NOMO-1 treated with dmso at 0.1 percent for 144 hours (cell line): Measurements from ENCODE around the gene SHISA9.

ENCODE experiments used
- DNase-seq: peaks from one replicate; lab custom pipeline; 2025; ENCODE audit not compliant: unreplicated experiment; lab: John Stamatoyannopoulos, UW

Gene SHISA9

GRCh38 chr16:13110124-13110796 lies 208.9 kb downstream of the SHISA9 start:
- no peak for DNase-seq

GRCh38 chr16:13111747-13112146 lies 210.3 kb downstream of the SHISA9 start:
- DNase-seq = no peak

- DNase-seq = no peak
Observed at GRCh38 chr16:13113741-13114140, 212.3 kb downstream of the SHISA9 start.

- no peak for DNase-seq
Observed at GRCh38 chr16:13118091-13118490, 216.7 kb downstream of the SHISA9 start.

- DNase-seq = no peak
Observed at GRCh38 chr16:13120091-13120490, 218.7 kb downstream of the SHISA9 start.

- no peak for DNase-seq
Observed at GRCh38 chr16:13120557-13120956, 219.2 kb downstream of the SHISA9 start.

- DNase-seq = no peak
Observed at GRCh38 chr16:13123991-13124390, 222.6 kb downstream of the SHISA9 start.

- DNase-seq = no peak
Observed at GRCh38 chr16:13127144-13127543, 225.7 kb downstream of the SHISA9 start.

- no peak for DNase-seq
Observed at GRCh38 chr16:13130586-13130985, 229.2 kb downstream of the SHISA9 start.

- DNase-seq = no peak
Observed at GRCh38 chr16:13134836-13135235, 233.4 kb downstream of the SHISA9 start.

GRCh38 chr16:13136901-13137300 lies 235.5 kb downstream of the SHISA9 start:
- DNase-seq = no peak

GRCh38 chr16:13138528-13138927 lies 237.1 kb downstream of the SHISA9 start:
- DNase-seq = no peak

- no peak for DNase-seq
Observed at GRCh38 chr16:13139661-13140241, 238.4 kb downstream of the SHISA9 start.

- DNase-seq = no peak
Observed at GRCh38 chr16:13143551-13143950, 242.2 kb downstream of the SHISA9 start.

GRCh38 chr16:13146829-13147228 lies 245.4 kb downstream of the SHISA9 start:
- no peak for DNase-seq

- DNase-seq = no peak
Observed at GRCh38 chr16:13148294-13148693, 246.9 kb downstream of the SHISA9 start.

- no peak for DNase-seq
Observed at GRCh38 chr16:13148836-13149235, 247.4 kb downstream of the SHISA9 start.

- DNase-seq = no peak
Observed at GRCh38 chr16:13150181-13150885, 248.9 kb downstream of the SHISA9 start.

GRCh38 chr16:13153696-13154095 lies 252.3 kb downstream of the SHISA9 start:
- DNase-seq = no peak

- DNase-seq = no peak
Observed at GRCh38 chr16:13154799-13155198, 253.4 kb downstream of the SHISA9 start.

GRCh38 chr16:13155377-13155776 lies 254.0 kb downstream of the SHISA9 start:
- DNase-seq = no peak

GRCh38 chr16:13155780-13156179 lies 254.4 kb downstream of the SHISA9 start:
- no peak for DNase-seq
